Measurements from ENCODE around the gene CHD6. TPM values are rescaled to one million over a fixed set of nuclear protein-coding genes. Genes with fewer than 3 reads are reported as not detected.
A peak's percentile ranks its signal among the peaks of the same experiment; 100 is the strongest.

CHD6 gene
- total RNA-seq, 1 donor from 2014 or later = 36.8 TPM

- H3K27ac Mint-ChIP-seq = no peak overlapping the region
- intact Hi-C loops (cut with micrococcal nuclease) = no loop called here
- H3K4me3 Mint-ChIP-seq = no peak overlapping the region
- H3K36me3 Mint-ChIP-seq (ENCODE audit: low read depth) = no peaks in the 10 kb centered on the region
- H3K4me1 Mint-ChIP-seq (ENCODE audit: low read depth) = no peaks in the 10 kb centered on the region
- no peak for DNase-seq (ENCODE audit: low spot score)
- H3K27me3 Mint-ChIP-seq (ENCODE audit: insufficient read depth) = peaks cover 2% of the 10 kb centered on the region
- H3K9me3 Mint-ChIP-seq = no peaks in the 10 kb centered on the region
Measured at GRCh38 chr20:41632896-41633295, 14.7 kb upstream of the CHD6 start.

GRCh38 chr20:41631826-41632225, 13.6 kb upstream of the CHD6 start:
- no peak overlapping the region for H3K27ac Mint-ChIP-seq
- H3K4me3 Mint-ChIP-seq = no peak overlapping the region
- intact Hi-C loops (cut with micrococcal nuclease) = no loop called here
- DNase-seq (ENCODE audit: low spot score) = no peak
- no peaks in the 10 kb centered on the region for H3K36me3 Mint-ChIP-seq (ENCODE audit: low read depth)
- peaks cover 2% of the 10 kb centered on the region for H3K27me3 Mint-ChIP-seq (ENCODE audit: insufficient read depth)
- H3K4me1 Mint-ChIP-seq (ENCODE audit: low read depth) = no peaks in the 10 kb centered on the region
- H3K9me3 Mint-ChIP-seq = no peaks in the 10 kb centered on the region

- Mint-ChIP-seq H3K27ac (no peak overlapping the region), H3K9me3 (no peaks in the 10 kb centered on the region), H3K36me3 (ENCODE audit: low read depth) (no peaks in the 10 kb centered on the region), H3K4me1 (ENCODE audit: low read depth) (no peaks in the 10 kb centered on the region), H3K27me3 (ENCODE audit: insufficient read depth) (peaks cover 2% of the 10 kb centered on the region), H3K4me3 (no peak overlapping the region)
- no peak for DNase-seq (ENCODE audit: low spot score)
- intact Hi-C loops (cut with micrococcal nuclease) = no loop called here
Measured at GRCh38 chr20:41630846-41631245, 12.7 kb upstream of the CHD6 start.

GRCh38 chr20:41627611-41628244, 9.6 kb upstream of the CHD6 start:
- no peak overlapping the region for H3K4me3 Mint-ChIP-seq
- no peaks in the 10 kb centered on the region for H3K36me3 Mint-ChIP-seq (ENCODE audit: low read depth)
- DNase-seq (ENCODE audit: low spot score) = no peak
- intact Hi-C loops (cut with micrococcal nuclease) = no loop called here
- H3K9me3 Mint-ChIP-seq = no peaks in the 10 kb centered on the region
- no peak overlapping the region for H3K27ac Mint-ChIP-seq
- no peaks in the 10 kb centered on the region for H3K4me1 Mint-ChIP-seq (ENCODE audit: low read depth)
- peaks cover 4% of the 10 kb centered on the region for H3K27me3 Mint-ChIP-seq (ENCODE audit: insufficient read depth)

- Mint-ChIP-seq H3K27me3 (ENCODE audit: insufficient read depth) (peaks cover 10% of the 10 kb centered on the region), H3K4me3 (no peak overlapping the region), H3K27ac (no peak overlapping the region), H3K36me3 (ENCODE audit: low read depth) (no peaks in the 10 kb centered on the region), H3K9me3 (no peaks in the 10 kb centered on the region), H3K4me1 (ENCODE audit: low read depth) (no peaks in the 10 kb centered on the region)
- DNase-seq (ENCODE audit: low spot score) = no peak
- intact Hi-C loops (cut with micrococcal nuclease) = no loop called here
Measured at GRCh38 chr20:41627001-41627495, 8.9 kb upstream of the CHD6 start.

GRCh38 chr20:41623625-41624375, 5.6 kb upstream of the CHD6 start:
- Mint-ChIP-seq H3K4me1 (ENCODE audit: low read depth) (peaks cover 5% of the 10 kb centered on the region), H3K36me3 (ENCODE audit: low read depth) (peaks cover 2% of the 10 kb centered on the region), H3K27me3 (ENCODE audit: insufficient read depth) (peaks cover 16% of the 10 kb centered on the region), H3K27ac (no peak overlapping the region), H3K4me3 (no peak overlapping the region), H3K9me3 (no peaks in the 10 kb centered on the region)
- intact Hi-C loops (cut with micrococcal nuclease) = no loop called here
- DNase-seq (ENCODE audit: low spot score) = no peak

- no peak for DNase-seq (ENCODE audit: low spot score)
- peaks cover 18% of the 10 kb centered on the region for H3K27me3 Mint-ChIP-seq (ENCODE audit: insufficient read depth)
- no peak overlapping the region for H3K4me3 Mint-ChIP-seq
- intact Hi-C loops (cut with micrococcal nuclease) = no loop called here
- peaks cover 5% of the 10 kb centered on the region for H3K4me1 Mint-ChIP-seq (ENCODE audit: low read depth)
- H3K36me3 Mint-ChIP-seq (ENCODE audit: low read depth) = peaks cover 2% of the 10 kb centered on the region
- H3K27ac Mint-ChIP-seq = no peak overlapping the region
- H3K9me3 Mint-ChIP-seq = no peaks in the 10 kb centered on the region
Measured at GRCh38 chr20:41622584-41622983, 4.4 kb upstream of the CHD6 start.

GRCh38 chr20:41621971-41622370, 3.8 kb upstream of the CHD6 start:
- intact Hi-C loops (cut with micrococcal nuclease) = no loop called here
- H3K27me3 Mint-ChIP-seq (ENCODE audit: insufficient read depth) = peaks cover 18% of the 10 kb centered on the region
- DNase-seq (ENCODE audit: low spot score) = no peak
- H3K36me3 Mint-ChIP-seq (ENCODE audit: low read depth) = peaks cover 4% of the 10 kb centered on the region
- no peak overlapping the region for H3K4me3 Mint-ChIP-seq
- H3K9me3 Mint-ChIP-seq = no peaks in the 10 kb centered on the region
- no peak overlapping the region for H3K27ac Mint-ChIP-seq
- H3K4me1 Mint-ChIP-seq (ENCODE audit: low read depth) = peaks cover 10% of the 10 kb centered on the region

GRCh38 chr20:41621421-41621820, 3.2 kb upstream of the CHD6 start:
- Mint-ChIP-seq H3K4me1 (ENCODE audit: low read depth) (peaks cover 16% of the 10 kb centered on the region), H3K9me3 (no peaks in the 10 kb centered on the region), H3K27me3 (ENCODE audit: insufficient read depth) (peaks cover 18% of the 10 kb centered on the region), H3K36me3 (ENCODE audit: low read depth) (peaks cover 4% of the 10 kb centered on the region), H3K4me3 (no peak overlapping the region), H3K27ac (no peak overlapping the region)
- no peak for DNase-seq (ENCODE audit: low spot score)
- intact Hi-C loops (cut with micrococcal nuclease) = no loop called here

GRCh38 chr20:41619360-41620100, 1.4 kb upstream of the CHD6 start:
- Mint-ChIP-seq H3K27me3 (ENCODE audit: insufficient read depth) (peaks cover 18% of the 10 kb centered on the region), H3K36me3 (ENCODE audit: low read depth) (peaks cover 4% of the 10 kb centered on the region), H3K4me3 (peak overlapping the region; percentile 77), H3K27ac (no peak overlapping the region), H3K4me1 (ENCODE audit: low read depth) (peaks cover 35% of the 10 kb centered on the region), H3K9me3 (no peaks in the 10 kb centered on the region)
- DNase-seq (ENCODE audit: low spot score) = no peak
- intact Hi-C loops (cut with micrococcal nuclease) = loop anchor here (2.0 kb wide), 2 partner anchors 183 to 481 kb away; no protein-coding TSS in a partner anchor

- Mint-ChIP-seq H3K27me3 (ENCODE audit: insufficient read depth) (peaks cover 16% of the 10 kb centered on the region), H3K4me3 (peak overlapping the region; percentile 77), H3K27ac (no peak overlapping the region), H3K4me1 (ENCODE audit: low read depth) (peaks cover 40% of the 10 kb centered on the region), H3K9me3 (no peaks in the 10 kb centered on the region), H3K36me3 (ENCODE audit: low read depth) (peaks cover 4% of the 10 kb centered on the region)
- intact Hi-C loops (cut with micrococcal nuclease) = loop anchor here (1.0 to 2.0 kb wide), 5 partner anchors 74 to 591 kb away; partner anchors contain the start of genes TOP1 and ZHX3
- no peak for DNase-seq (ENCODE audit: low spot score)
Measured at GRCh38 chr20:41618807-41619311, 682 bp upstream of the CHD6 start.

GRCh38 chr20:41617059-41617901, 897 bp downstream of the CHD6 start:
- Mint-ChIP-seq H3K4me3 (peak overlapping the region; percentile 94), H3K36me3 (ENCODE audit: low read depth) (peaks cover 4% of the 10 kb centered on the region), H3K4me1 (ENCODE audit: low read depth) (peaks cover 42% of the 10 kb centered on the region), H3K27me3 (ENCODE audit: insufficient read depth) (peaks cover 12% of the 10 kb centered on the region), H3K27ac (peak overlapping the region; percentile 89), H3K9me3 (no peaks in the 10 kb centered on the region)
- intact Hi-C loops (cut with micrococcal nuclease) = no loop called here
- no peak for DNase-seq (ENCODE audit: low spot score)
